Neuronal stem cell (in vitro differentiated cells): ENCODE results near the gene FHIP1B.

Source experiments
- DNase-seq: peaks from one replicate; pipeline ENCODE4 v3.0.0-alpha.2; 2013; ENCODE audit warnings: low spot score
- H2AFZ ChIP-seq: one replicate; pipeline ENCODE4 v1.6.1; 2013; ENCODE audit warnings: mild to moderate bottlenecking, low read length, inconsistent platforms
- H2AK5ac ChIP-seq: 2 replicates; pipeline ENCODE4 v1.6.1; 2013; ENCODE audit warnings: low read depth, mild to moderate bottlenecking, inconsistent platforms, low read length, moderate library complexity, mixed read lengths
- H2BK120ac ChIP-seq: 2 replicates; pipeline ENCODE4 v1.6.1; 2013; ENCODE audit warnings: low read depth, mild to moderate bottlenecking, inconsistent platforms, low read length, moderate library complexity, mixed read lengths
- H2BK12ac ChIP-seq: one replicate; pipeline ENCODE4 v1.6.1; 2013; ENCODE audit warnings: low read length, inconsistent platforms
- H2BK15ac ChIP-seq: 2 replicates; pipeline ENCODE4 v1.6.1; 2013; ENCODE audit warnings: mild to moderate bottlenecking, low read length, inconsistent platforms, mixed read lengths
- H2BK5ac ChIP-seq: one replicate; pipeline ENCODE4 v1.6.1; 2013; ENCODE audit warnings: inconsistent platforms, mild to moderate bottlenecking, low read length, moderate library complexity
- H3K14ac ChIP-seq: one replicate; pipeline ENCODE4 v1.6.1; 2013; ENCODE audit warnings: low read length, inconsistent platforms
- H3K18ac ChIP-seq: 2 replicates; pipeline ENCODE4 v1.6.1; 2013; ENCODE audit warnings: low read length, inconsistent platforms
- H3K23ac ChIP-seq: 2 replicates; pipeline ENCODE4 v1.6.1; 2013; ENCODE audit warnings: low read depth, mild to moderate bottlenecking, mixed read lengths, low read length, inconsistent platforms; ENCODE audit not compliant: poor library complexity
- H3K27ac ChIP-seq: replicated peaks from 3 replicates; pipeline ENCODE4 v1.5.1; 2013; ENCODE audit warnings: low read length, inconsistent platforms
- H3K27me3 ChIP-seq, 3 experiments: 2 replicates each; pipeline ENCODE4 v1.6.1; 2013; ENCODE audit warnings: low read length in 3 of 3, mild to moderate bottlenecking in 2 of 3, inconsistent platforms in 1 of 3, low read depth in 1 of 3, mixed read lengths in 1 of 3, moderate library complexity in 1 of 3; ENCODE audit not compliant: control insufficient read depth in 3 of 3, insufficient read depth in 3 of 3
- H3K36me3 ChIP-seq, 2 donors: replicated peaks in 1 of 2; 2 replicates each; pipeline ENCODE4 v1.6.1; 2013; ENCODE audit warnings: low read length in 2 of 2; ENCODE audit not compliant: control insufficient read depth in 2 of 2, insufficient read depth in 2 of 2
- H3K4ac ChIP-seq: 2 replicates; pipeline ENCODE4 v1.6.1; 2013; ENCODE audit warnings: inconsistent platforms, mild to moderate bottlenecking, low read length, moderate library complexity
- H3K4me1 ChIP-seq, 2 donors: 1 replicate in 1 of 2; 2 replicates in 1 of 2; pipeline ENCODE4 v1.6.1; 2013; ENCODE audit warnings: low read length in 2 of 2, low read depth in 1 of 2; ENCODE audit not compliant: control insufficient read depth in 2 of 2, insufficient read depth in 1 of 2
- H3K4me2 ChIP-seq: one replicate; pipeline ENCODE4 v1.6.1; 2013; ENCODE audit warnings: mild to moderate bottlenecking, low read length, inconsistent platforms; ENCODE audit not compliant: insufficient read depth, poor library complexity, severe bottlenecking
- H3K4me3 ChIP-seq, 2 donors: 2 replicates each; pipeline ENCODE4 v1.5.1; 2013; ENCODE audit warnings: low read length in 2 of 2, mild to moderate bottlenecking in 2 of 2, inconsistent platforms in 1 of 2, moderate library complexity in 1 of 2
- H3K79me1 ChIP-seq: one replicate; pipeline ENCODE4 v1.6.1; 2013; ENCODE audit warnings: low read depth, mild to moderate bottlenecking, inconsistent platforms, low read length, moderate library complexity
- H3K9ac ChIP-seq: one replicate; pipeline ENCODE4 v1.6.1; 2013; ENCODE audit warnings: mild to moderate bottlenecking, low read depth, low read length, inconsistent platforms; ENCODE audit not compliant: poor library complexity
- H3K9me3 ChIP-seq, 2 donors: replicated peaks in 1 of 2; 2 replicates each; pipeline versions ENCODE3 to v1.6.1; 2013; ENCODE audit warnings: low read length in 2 of 2, mild to moderate bottlenecking in 2 of 2, inconsistent platforms in 1 of 2, low read depth in 1 of 2, mixed read lengths in 1 of 2, moderate library complexity in 1 of 2; ENCODE audit not compliant: control insufficient read depth in 2 of 2, insufficient read depth in 1 of 2
- H4K8ac ChIP-seq: one replicate; pipeline ENCODE4 v1.6.1; 2013; ENCODE audit warnings: low read depth, mild to moderate bottlenecking, inconsistent platforms, low read length, moderate library complexity
- H4K91ac ChIP-seq: one replicate; pipeline ENCODE4 v1.6.1; 2013; ENCODE audit warnings: low read length, low read depth, mild to moderate bottlenecking, inconsistent platforms; ENCODE audit not compliant: poor library complexity
- WGBS, 2 donors: extraction: QIAGEN DNeasy Blood & Tissue Kit; methylation state at CpG; one replicate each; pipeline ENCODE4 v1.1.7; 2013; ENCODE audit warnings: missing lambda C conversion rate in 2 of 2, mixed read lengths in 1 of 2; ENCODE audit not compliant: insufficient read length in 2 of 2, insufficient replicate concordance in 1 of 2; ENCODE audit errors: extremely low coverage in 2 of 2; 5-methylcytosine and 5-hydroxymethylcytosine counted together

Gene FHIP1B

DNA sequence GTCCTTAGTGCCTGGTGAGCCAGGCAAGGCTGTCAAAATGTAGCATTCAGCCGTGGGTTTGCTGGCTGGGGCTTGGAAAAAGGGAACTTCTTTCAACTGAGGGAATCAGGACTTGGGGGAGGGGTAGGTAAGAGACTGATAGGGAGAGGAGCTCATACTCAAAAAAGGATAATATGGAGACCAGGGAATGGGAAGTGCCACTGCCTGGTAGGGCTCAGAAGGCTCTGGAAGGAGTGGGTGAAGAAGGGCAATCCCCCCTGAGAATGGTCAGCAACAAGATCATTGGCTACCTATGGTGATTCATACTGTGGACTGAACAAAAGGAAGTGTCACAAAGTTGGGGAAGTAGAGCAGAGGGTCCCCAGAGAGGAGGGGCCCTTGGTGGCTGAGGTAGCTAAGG lies 6.3 kb upstream of the FHIP1B start:
- peaks cover 0 to 2% of the 10 kb centered on the region in 2 donors for H3K9me3 ChIP-seq
- H4K91ac ChIP-seq, result no peak overlapping the region
- H3K14ac ChIP-seq, result no peak overlapping the region
- H3K18ac ChIP-seq, result no peak overlapping the region
- H2AFZ ChIP-seq, result no peak overlapping the region
- no peak for DNase-seq
- no CpG with 5 or more reads among the region's 1 CpG for WGBS, 2 donors
- no peak overlapping the region for H3K27ac ChIP-seq
- H3K4me1 ChIP-seq, result no peaks in the 10 kb centered on the region
- no peak overlapping the region for H2BK120ac ChIP-seq
- H3K4me3 ChIP-seq, result no peak overlapping the region
- no peaks in the 10 kb centered on the region for H3K36me3 ChIP-seq
- H2BK5ac ChIP-seq, result no peak overlapping the region
- no peak overlapping the region for H3K23ac ChIP-seq
- H2BK15ac ChIP-seq, result no peak overlapping the region
- H3K27me3 ChIP-seq, result peaks cover 0 to 11% (median 0%) of the 10 kb centered on the region in 3 experiments
- no peak overlapping the region for H3K4me2 ChIP-seq
- H2BK12ac ChIP-seq, result no peak overlapping the region
- H4K8ac ChIP-seq, result no peak overlapping the region
- H2AK5ac ChIP-seq, result no peak overlapping the region
- no peak overlapping the region for H3K9ac ChIP-seq
- no peaks in the 10 kb centered on the region for H3K79me1 ChIP-seq
- H3K4ac ChIP-seq, result no peak overlapping the region

DNA sequence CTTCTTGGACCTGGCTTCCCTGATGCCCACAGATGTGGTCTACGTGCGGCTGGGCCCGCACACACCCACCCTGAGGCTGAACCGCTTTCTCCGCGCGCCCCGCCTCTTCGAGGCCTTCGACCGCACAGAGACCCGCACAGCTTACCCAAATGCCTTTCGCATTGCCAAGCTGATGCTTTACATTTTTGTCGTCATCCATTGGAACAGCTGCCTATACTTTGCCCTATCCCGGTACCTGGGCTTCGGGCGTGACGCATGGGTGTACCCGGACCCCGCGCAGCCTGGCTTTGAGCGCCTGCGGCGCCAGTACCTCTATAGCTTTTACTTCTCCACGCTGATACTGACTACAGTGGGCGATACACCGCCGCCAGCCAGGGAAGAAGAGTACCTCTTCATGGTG lies 5.7 kb upstream of the FHIP1B start:
- Histone ChIP-seq H2BK120ac (no peak overlapping the region), H3K4me3 (no peak overlapping the region), H4K91ac (no peak overlapping the region), H3K36me3 (no peaks in the 10 kb centered on the region), H4K8ac (no peak overlapping the region), H3K18ac (no peak overlapping the region), H3K4me1 (peaks cover 0 to 2% of the 10 kb centered on the region in 2 donors), H3K79me1 (no peaks in the 10 kb centered on the region), H2BK12ac (no peak overlapping the region), H2AFZ (no peak overlapping the region), H3K9me3 (peaks cover 0 to 2% of the 10 kb centered on the region in 2 donors), H2BK15ac (peak overlapping the region; percentile 42), H3K4ac (no peak overlapping the region), H3K14ac (peak overlapping the region; percentile 42), H3K23ac (no peak overlapping the region), H3K27ac (no peak overlapping the region), H2BK5ac (no peak overlapping the region), H3K9ac (no peak overlapping the region), H2AK5ac (peak overlapping the region; percentile 2), H3K27me3 (peaks cover 0 to 11% (median 0%) of the 10 kb centered on the region in 3 experiments), H3K4me2 (no peak overlapping the region)
- no CpG with 5 or more reads among the region's 28 CpGs for WGBS, 2 donors
- no peak for DNase-seq

DNA sequence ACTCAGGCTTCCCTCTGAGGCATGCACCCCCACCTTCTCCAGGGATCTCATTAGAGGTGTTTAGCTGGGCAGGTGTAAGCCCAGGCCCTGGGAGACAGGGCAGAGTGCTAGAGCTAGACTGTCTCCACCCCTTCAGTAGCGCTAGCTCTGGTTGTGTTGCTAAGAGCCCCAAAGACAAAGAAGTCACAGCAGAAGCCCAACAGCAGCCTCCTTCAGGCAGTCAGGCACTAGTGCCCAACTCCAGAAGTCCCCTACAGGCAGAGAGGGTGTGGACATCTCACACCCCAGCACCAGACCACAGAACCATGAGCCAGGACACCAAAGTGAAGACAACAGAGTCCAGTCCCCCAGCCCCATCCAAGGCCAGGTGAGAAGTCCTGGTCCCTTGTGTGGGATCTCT lies 4.5 kb upstream of the FHIP1B start, which contains the start of gene CNGA4:
Gene CNGA4, plus strand, starts transcription at position 188 of the 400 bp plus-strand sequence. Its CDS starts 118 bp downstream, at position 306.
- Histone ChIP-seq H3K27ac (no peak within 1 kb of the TSS), H3K79me1 (peaks cover 3% of the 10 kb centered on the region), H3K18ac (no peak within 1 kb of the TSS), H3K9me3 (peaks cover 0 to 2% of the 10 kb centered on the region in 2 donors), H2BK120ac (no peak within 1 kb of the TSS), H3K4me2 (no peak within 1 kb of the TSS), H3K4me3 (no peak within 1 kb of the TSS), H3K4me1 (peaks cover under 1 to 2% of the 10 kb centered on the region in 2 donors), H2AFZ (no peak within 1 kb of the TSS), H3K4ac (no peak within 1 kb of the TSS), H2BK5ac (no peak within 1 kb of the TSS), H4K8ac (no peak within 1 kb of the TSS), H3K9ac (peak within 1 kb of the TSS; percentile 15), H2BK15ac (peak within 1 kb of the TSS; percentile 42), H3K36me3 (no peaks in the 10 kb centered on the region), H2AK5ac (peak within 1 kb of the TSS; percentile 2), H3K23ac (no peak within 1 kb of the TSS), H3K14ac (peak within 1 kb of the TSS; percentile 42), H2BK12ac (no peak within 1 kb of the TSS), H4K91ac (peak within 1 kb of the TSS; percentile 57), H3K27me3 (peaks cover 0 to 11% (median 0%) of the 10 kb centered on the region in 3 experiments)
- WGBS, 2 donors, result no CpG with 5 or more reads among the region's 1 CpG
- DNase-seq, result no peak

- H3K9me3 ChIP-seq, result peaks cover 0 to 2% of the 10 kb centered on the region in 2 donors
- no peak overlapping the region for H3K4me2 ChIP-seq
- DNase-seq, result no peak
- no peak overlapping the region for H3K18ac ChIP-seq
- no peak overlapping the region for H2AK5ac ChIP-seq
- H3K4me3 ChIP-seq, result no peak overlapping the region
- H2BK5ac ChIP-seq, result no peak overlapping the region
- no peak overlapping the region for H3K14ac ChIP-seq
- no peak overlapping the region for H4K8ac ChIP-seq
- peaks cover 6 to 11% of the 10 kb centered on the region in 2 donors for H3K4me1 ChIP-seq
- H3K79me1 ChIP-seq, result peaks cover 3% of the 10 kb centered on the region
- no peak overlapping the region for H2AFZ ChIP-seq
- H3K27me3 ChIP-seq, result peaks cover 0 to 11% (median 0%) of the 10 kb centered on the region in 3 experiments
- no peak overlapping the region for H2BK15ac ChIP-seq
- no peak overlapping the region for H4K91ac ChIP-seq
- no peak overlapping the region for H3K27ac ChIP-seq
- WGBS, 2 donors, result no CpG with 5 or more reads among the region's 5 CpGs
- H2BK120ac ChIP-seq, result no peak overlapping the region
- no peak overlapping the region for H3K4ac ChIP-seq
- H3K9ac ChIP-seq, result no peak overlapping the region
- no peak overlapping the region for H2BK12ac ChIP-seq
- no peak overlapping the region for H3K23ac ChIP-seq
- H3K36me3 ChIP-seq, result no peaks in the 10 kb centered on the region
Measured at GRCh38 chr11:6237761-6238302, 3.4 kb upstream of the FHIP1B start.
